Measurements from ENCODE around the gene ATP5F1B. TPM values are rescaled to one million over a fixed set of nuclear protein-coding genes. Genes with fewer than 3 reads are reported as not detected.

ATP5F1B gene
- total and polyA plus RNA-seq, 9 of the 15 experiments (the other 6 are each of a cell fraction or from before 2014, with no cell fraction given) = 908 to 3,125 (median 1,482) TPM

DNA sequence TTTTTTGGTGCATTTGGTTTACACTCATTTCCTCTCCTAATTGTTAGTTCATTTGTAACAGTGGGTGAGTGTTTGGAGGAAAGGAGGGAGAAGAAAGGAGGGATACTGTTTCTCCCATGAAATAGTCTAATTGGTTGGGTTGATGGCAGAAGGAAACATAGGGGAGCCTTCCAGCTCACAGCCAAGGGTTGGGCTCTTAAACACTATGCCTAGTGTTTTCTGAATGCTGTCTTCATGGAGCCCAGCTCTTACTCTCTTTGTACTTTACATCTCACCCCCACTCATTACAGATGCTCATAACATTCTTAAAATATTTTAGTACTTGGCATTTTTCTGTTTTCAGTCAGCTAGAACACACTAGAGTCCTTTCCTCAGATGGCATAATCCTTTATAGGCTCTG, 53.8 kb downstream of the ATP5F1B start (continued):
- TF ChIP-seq SIX5 (IDR thresholded peaks at IDR 0.05; ENCODE audit: borderline replicate concordance in 1 of 2, insufficient read depth in 1 of 2, low read depth in 1 of 2, low read length in 2 of 2) = no peak
- no peak for TF ChIP-seq ZNF24 (IDR thresholded peaks at IDR 0.05)
- TF ChIP-seq, protein P1, sequence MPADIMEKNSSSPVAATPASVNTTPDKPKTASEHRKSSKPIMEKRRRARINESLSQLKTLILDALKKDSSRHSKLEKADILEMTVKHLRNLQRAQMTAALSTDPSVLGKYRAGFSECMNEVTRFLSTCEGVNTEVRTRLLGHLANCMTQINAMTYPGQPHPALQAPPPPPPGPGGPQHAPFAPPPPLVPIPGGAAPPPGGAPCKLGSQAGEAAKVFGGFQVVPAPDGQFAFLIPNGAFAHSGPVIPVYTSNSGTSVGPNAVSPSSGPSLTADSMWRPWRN (IDR thresholded peaks at IDR 0.05; ENCODE audit: low read depth) = no peak

GRCh38 chr12:56591126-56591525, 54.7 kb downstream of the ATP5F1B start:
- in situ Hi-C loops (cut with MboI) (no loop called here), intact Hi-C loops (cut with micrococcal nuclease) (no loop called here)
- Histone ChIP-seq H3K9me3 (replicated peaks; ENCODE audit: control insufficient read depth, insufficient read depth, low read depth, low read length) (no peaks in the 10 kb centered on the region), H3K36me3 (ENCODE audit: control insufficient read depth, insufficient read depth, low read length) (peaks cover 9% of the 10 kb centered on the region; the same call in 1 of the 3 replicates), H2AFZ (ENCODE audit: low read depth, low read length) (no peak overlapping the region), H3K4me2 (ENCODE audit: insufficient read depth, low read length) (no peak overlapping the region), H3K79me2 (ENCODE audit: control insufficient read depth, insufficient read depth, low read length) (no peaks in the 10 kb centered on the region), H4K20me1 (replicated peaks; ENCODE audit: control insufficient read depth, insufficient read depth, low read length) (no peaks in the 10 kb centered on the region; the same call in 1 of the 2 replicates), H3K27me3 (ENCODE audit: control insufficient read depth in 2 of 2, insufficient read depth in 2 of 2, low read length in 2 of 2) (0 out of 5 replicates have a peak, but pooled peaks cover 0 to 5% of the 10 kb centered on the region in 2 experiments), H3K9ac (ENCODE audit: insufficient read depth in 1 of 2, low read depth in 2 of 2, low read length in 2 of 2) (no peak overlapping the region), H3K9me1 (ENCODE audit: control insufficient read depth, insufficient read depth, low read length) (no peaks in the 10 kb centered on the region), H3K4me3 (no peak overlapping the region), H3K27ac (ENCODE audit: extremely low read depth, low read depth, low read length) (no peak overlapping the region), H3K4me1 (replicated peaks in 1 of 2; ENCODE audit: control insufficient read depth in 2 of 2, insufficient read depth in 2 of 2, low read length in 2 of 2) (peaks cover 0 to 2% of the 10 kb centered on the region in 2 experiments; a peak in 1 of 5 replicates)
- BruUV-seq (replicated peaks) = no TSS peak
- TF ChIP-seq SMAD1 (IDR thresholded peaks at IDR 0.05; ENCODE audit: low read depth, low read length, partially characterized antibody) (no peak), SRSF1 (IDR thresholded peaks at IDR 0.05; ENCODE audit: low read depth, low read length) (no peak), CTCF (IDR thresholded peaks at IDR 0.05 in 2 of 3, conservative IDR thresholded peaks at IDR 0.05 in 1 of 3; ENCODE audit: insufficient read depth in 2 of 3, low read depth in 1 of 3, low read length in 3 of 3) (peak in 1 of 3 experiments; percentile 33; a peak in 1 of 6 replicates)
- ChIA-PET CTCF (ENCODE audit: low intra/inter-chr PET ratio) (interaction anchor here (0.5 kb wide), 1 partner anchor 18 kb away, joined by 4 read pairs; no protein-coding TSS in a partner anchor), POLR2A (interaction anchor here (0.6 to 1.3 kb wide), 3 partner anchors 12 to 77 kb away, joined by 4 read pairs; no protein-coding TSS in a partner anchor)
- ATAC-seq = peak; percentile 26; the same call in 2 of the 3 replicates
- peak in 1 of 4 experiments; percentile 24 for DNase-seq (ENCODE audit: extremely low read depth in 1 of 4, low spot score in 3 of 4)
- 36% methylated on average over 5 of the region's 5 CpGs for WGBS (ENCODE audit: insufficient coverage, low coverage, missing lambda C conversion rate)
- FAIRE-seq = no peak
